CD4-positive, alpha-beta T cell (primary cell): ENCODE data around the gene TIMM44. TPM values are rescaled to one million over a fixed set of nuclear protein-coding genes. Genes with fewer than 3 reads are reported as not detected.

Experiments
- ATAC-seq: fragments of 200-7000 bp; cut with Tn5 transposase; one replicate; pipeline ENCODE4 v1.10.0; 2022; ENCODE audit warnings: mild to moderate bottlenecking; ENCODE audit not compliant: poor library complexity
- CTCF ChIA-PET: fragments of 350-600 bp; sonication (Branson Sonifier 250); formaldehyde crosslinking; loops from one replicate; lab custom pipeline; 2021; ENCODE audit warnings: antibody characterized with exemption, inconsistent platforms; lab: Charles Lee
- POLR2A ChIA-PET: fragments of 350-600 bp; sonication (Branson Sonifier 250); formaldehyde crosslinking; loops from one replicate; lab custom pipeline; 2021; ENCODE audit warnings: antibody characterized with exemption, inconsistent platforms; lab: Charles Lee
- DNase-seq, 14 experiments: peaks; one replicate each; pipeline ENCODE4 v3.0.0-alpha.2; 2013 to 2020; ENCODE audit warnings: mixed read lengths in 2 of 14
- H3K27ac ChIP-seq, 2 donors: one replicate each; pipeline versions ENCODE4 v1.5.1 to v1.7.0; 2013; ENCODE audit warnings: low read length in 2 of 2, low read depth in 1 of 2, mild to moderate bottlenecking in 1 of 2
- H3K27me3 ChIP-seq, 2 experiments: 1 replicate in 1 of 2; 2 replicates in 1 of 2; pipeline versions ENCODE4 v1.6.1 to v1.7.0; 2013; ENCODE audit warnings: low read length in 2 of 2, control low read depth in 1 of 2, mild to moderate bottlenecking in 1 of 2, moderate library complexity in 1 of 2; ENCODE audit not compliant: insufficient read depth in 2 of 2, control insufficient read depth in 1 of 2
- H3K36me3 ChIP-seq: one replicate; pipeline ENCODE4 v1.6.1; 2013; ENCODE audit warnings: low read length, control low read depth; ENCODE audit not compliant: insufficient read depth
- H3K4me1 ChIP-seq: one replicate; pipeline ENCODE4 v1.6.1; 2013; ENCODE audit warnings: low read length, control low read depth; ENCODE audit not compliant: insufficient read depth
- H3K4me3 ChIP-seq: one replicate; pipeline ENCODE4 v1.5.1; 2013; ENCODE audit warnings: mild to moderate bottlenecking, low read length, moderate library complexity
- H3K9me3 ChIP-seq, 2 experiments: 1 replicate in 1 of 2; 2 replicates in 1 of 2; pipeline versions ENCODE4 v1.6.1 to v1.7.0; 2013; ENCODE audit warnings: low read length in 2 of 2, mild to moderate bottlenecking in 2 of 2, control low read depth in 1 of 2, moderate library complexity in 1 of 2; ENCODE audit not compliant: control insufficient read depth in 1 of 2, insufficient read depth in 1 of 2
- H3K27ac Mint-ChIP-seq: one replicate; pipeline ENCODE4 v1.8.0; 2020; ENCODE audit warnings: mixed read lengths
- H3K27me3 Mint-ChIP-seq: one replicate; pipeline ENCODE4 v1.8.0; 2021; ENCODE audit warnings: mixed read lengths
- H3K36me3 Mint-ChIP-seq: one replicate; pipeline ENCODE4 v1.8.0; 2021; ENCODE audit warnings: low read depth, mixed read lengths
- H3K4me1 Mint-ChIP-seq: one replicate; pipeline ENCODE4 v1.8.0; 2021; ENCODE audit warnings: low read depth, mixed read lengths
- H3K4me3 Mint-ChIP-seq: one replicate; pipeline ENCODE4 v1.8.0; 2020; ENCODE audit warnings: mild to moderate bottlenecking, mixed read lengths
- H3K9me3 Mint-ChIP-seq: one replicate; pipeline ENCODE4 v1.8.0; 2020; ENCODE audit warnings: mixed read lengths
- CTCF ChIP-seq: fragments of 200-600 bp; IDR thresholded peaks from one replicate; pipeline ENCODE4 v1.8.0; 2022; ENCODE audit warnings: antibody characterized with exemption, mild to moderate bottlenecking
- intact Hi-C, 2 experiments: fragments of 100-400 bp; cut with DNase I in 1 of 2; cut with micrococcal nuclease in 1 of 2; formaldehyde crosslinking; loops; one replicate each; pipeline versions ENCODE4 v1.15.1 to v1.9.0; 2023 to 2025; cut with DNase I, micrococcal nuclease
- total RNA-seq, 174 experiments: library from RNA in 2 of 174; stranded (reverse) in 2 of 174; gene quantifications; one replicate each; pipeline ENCODE4 v1.2.3 and lab custom pipeline; 2021 to 2026

TIMM44 gene
- total RNA-seq, 2 experiments from 2014 or later, result 83.9 to 85.0 TPM

- ATAC-seq (peak; percentile 73), DNase-seq (peak; percentile 98 to 100 (median 100))
- Histone ChIP-seq H3K4me1 (peaks cover 71% of the 10 kb centered on the region), H3K27ac (peak overlapping the region; percentile 78 to 79), H3K36me3 (peaks cover 18% of the 10 kb centered on the region), H3K27me3 (peaks cover 28% of the 10 kb centered on the region in 2 experiments), H3K9me3 (peaks cover 0 to 9% of the 10 kb centered on the region in 2 experiments), H3K4me3 (peak overlapping the region; percentile 69)
- peaks cover 20% of the 10 kb centered on the region for H3K36me3 Mint-ChIP-seq
- ChIA-PET CTCF (interaction anchor here (1.0 to 5.6 kb wide), 8 partner anchors 9 to 240 kb away, joined by 3 to 43 read pairs (median 10); partner anchors contain the start of genes MAP2K7, TIMM44 and TRAPPC5), POLR2A (interaction anchor here (0.8 to 7.7 kb wide), 25 partner anchors 9 to 1548 kb away, joined by 3 to 116 read pairs (median 4); partner anchors contain the start of genes ALKBH7, ARHGEF18, MAP2K7 and PET100)
- peaks cover 29% of the 10 kb centered on the region for H3K27me3 Mint-ChIP-seq
- H3K9me3 Mint-ChIP-seq, result no peaks in the 10 kb centered on the region
- intact Hi-C loops, result loop anchor here (1.0 to 10.0 kb wide), 6 partner anchors 16 to 1556 kb away; partner anchors contain the start of genes CLPP (in 1 of the 2), NDUFA7 (in 1 of the 2) and RPS28 (in 1 of the 2)
- peak overlapping the region; percentile 94 for H3K4me3 Mint-ChIP-seq
- no peak for TF ChIP-seq CTCF
- peaks cover 37% of the 10 kb centered on the region for H3K4me1 Mint-ChIP-seq
- H3K27ac Mint-ChIP-seq, result peak overlapping the region; percentile 79
Measured at GRCh38 chr19:7920519-7921301, 22.8 kb downstream of the TIMM44 start.

- peaks cover 70% of the 10 kb centered on the region for H3K4me1 ChIP-seq
Measured at GRCh38 chr19:7919610-7920518, 23.6 kb downstream of the TIMM44 start, which contains the start of gene SNAPC2. Gene SNAPC2, plus strand, starts transcription at chr19:7920338. Its CDS starts 29 bp downstream, at chr19:7920367.

More at GRCh38 chr19:7919610-7920518, 23.6 kb downstream of the TIMM44 start, which contains the start of gene SNAPC2:
- peak within 1 kb of the TSS; percentile 78 to 79 for H3K27ac ChIP-seq
- intact Hi-C loops, result loop anchor here (1.0 to 10.0 kb wide), 6 partner anchors 16 to 1555 kb away; partner anchors contain the start of genes CLPP (in 1 of the 2), NDUFA7 (in 1 of the 2) and RPS28 (in 1 of the 2)
- Mint-ChIP-seq H3K4me1 (peaks cover 37% of the 10 kb centered on the region), H3K27ac (peak within 1 kb of the TSS; percentile 79), H3K36me3 (peaks cover 20% of the 10 kb centered on the region), H3K27me3 (peaks cover 37% of the 10 kb centered on the region), H3K9me3 (no peaks in the 10 kb centered on the region), H3K4me3 (peak within 1 kb of the TSS; percentile 94)
- ChIA-PET CTCF (interaction anchor here (0.8 to 5.6 kb wide), 10 partner anchors 9 to 239 kb away, joined by 3 to 43 read pairs (median 6); partner anchors contain the start of genes MAP2K7, TIMM44 and TRAPPC5), POLR2A (interaction anchor here (0.6 to 7.7 kb wide), 25 partner anchors 9 to 1547 kb away, joined by 3 to 116 read pairs (median 4); partner anchors contain the start of genes ALKBH7, ARHGEF18, MAP2K7 and PET100)
- no peak for TF ChIP-seq CTCF
- ATAC-seq (peak; percentile 64), DNase-seq (peak; percentile 93 to 98 (median 96))
- peaks cover 18% of the 10 kb centered on the region for H3K36me3 ChIP-seq
- H3K27me3 ChIP-seq, result peaks cover 34 to 35% of the 10 kb centered on the region in 2 experiments
- peaks cover 0 to 9% of the 10 kb centered on the region in 2 experiments for H3K9me3 ChIP-seq
- peak within 1 kb of the TSS; percentile 69 for H3K4me3 ChIP-seq
